PFSK-1 (cell line): Measurements from ENCODE around the gene LTBP1.

Source experiments
- FOXP2 ChIP-seq: optimal IDR thresholded peaks from 2 replicates; pipeline ENCODE3; 2011; ENCODE audit warnings: borderline replicate concordance, control low read depth, inconsistent platforms; ENCODE audit not compliant: insufficient read depth; ENCODE audit errors: extremely low read length, extremely low read depth
- POLR2AphosphoS5 ChIP-seq: IDR thresholded peaks from 2 replicates; pipeline ENCODE4 v1.6.1; 2012; ENCODE audit warnings: low read depth, mild to moderate bottlenecking, control low read depth, low read length, moderate library complexity
- REST ChIP-seq, 2 experiments: IDR thresholded peaks; 2 replicates each; pipeline versions ENCODE4 v1.6.1 to v1.8.0; 2011 to 2012; ENCODE audit warnings: low read depth in 2 of 2, low read length in 2 of 2, control low read depth in 1 of 2, inconsistent platforms in 1 of 2, mild to moderate bottlenecking in 1 of 2, moderate library complexity in 1 of 2; ENCODE audit not compliant: insufficient read depth in 1 of 2
- SIN3A ChIP-seq: IDR thresholded peaks from 2 replicates; pipeline ENCODE4 v1.6.1; 2012; ENCODE audit warnings: mild to moderate bottlenecking, low read length, moderate library complexity, borderline replicate concordance; ENCODE audit not compliant: insufficient read depth
- TAF1 ChIP-seq: IDR thresholded peaks from 2 replicates; pipeline ENCODE4 v1.6.1; 2012; ENCODE audit warnings: low read length, control low read depth, borderline replicate concordance; ENCODE audit not compliant: insufficient read depth

Gene LTBP1

GRCh38 chr2:33214857-33215256 is 268.1 kb downstream of the LTBP1 start:
- TF ChIP-seq TAF1 (no peak), FOXP2 (no peak), SIN3A (no peak), POLR2AphosphoS5 (no peak), REST (IDR thresholded peaks at IDR 0.05; ENCODE audit: insufficient read depth in 1 of 2, low read depth in 2 of 2, low read length in 2 of 2) (no peak)

GRCh38 chr2:33215299-33215698 is 268.5 kb downstream of the LTBP1 start:
- TF ChIP-seq FOXP2 (no peak), TAF1 (no peak), POLR2AphosphoS5 (no peak), REST (IDR thresholded peaks at IDR 0.05; ENCODE audit: insufficient read depth in 1 of 2, low read depth in 2 of 2, low read length in 2 of 2) (no peak), SIN3A (no peak)

GRCh38 chr2:33215983-33216382 is 269.2 kb downstream of the LTBP1 start:
- TF ChIP-seq REST (IDR thresholded peaks at IDR 0.05; ENCODE audit: insufficient read depth in 1 of 2, low read depth in 2 of 2, low read length in 2 of 2) (no peak), TAF1 (no peak), POLR2AphosphoS5 (no peak), SIN3A (no peak), FOXP2 (no peak)

GRCh38 chr2:33216508-33217182 is 269.9 kb downstream of the LTBP1 start:
- TF ChIP-seq TAF1 (no peak), FOXP2 (no peak), POLR2AphosphoS5 (no peak), REST (IDR thresholded peaks at IDR 0.05; ENCODE audit: insufficient read depth in 1 of 2, low read depth in 2 of 2, low read length in 2 of 2) (no peak), SIN3A (no peak)

- TF ChIP-seq POLR2AphosphoS5 (no peak), SIN3A (no peak)
Observed at GRCh38 chr2:33217406-33217805, 270.7 kb downstream of the LTBP1 start.
